ENCODE measurements around the gene CCRL2. TPM values are rescaled to one million over a fixed set of nuclear protein-coding genes. Genes with fewer than 3 reads are reported as not detected.

CCRL2 gene
- total and polyA plus RNA-seq, 9 of the 15 experiments (the other 6 are each of a cell fraction or from before 2014, with no cell fraction given) = 3.4 to 5.7 (median 4.0) TPM

DNA sequence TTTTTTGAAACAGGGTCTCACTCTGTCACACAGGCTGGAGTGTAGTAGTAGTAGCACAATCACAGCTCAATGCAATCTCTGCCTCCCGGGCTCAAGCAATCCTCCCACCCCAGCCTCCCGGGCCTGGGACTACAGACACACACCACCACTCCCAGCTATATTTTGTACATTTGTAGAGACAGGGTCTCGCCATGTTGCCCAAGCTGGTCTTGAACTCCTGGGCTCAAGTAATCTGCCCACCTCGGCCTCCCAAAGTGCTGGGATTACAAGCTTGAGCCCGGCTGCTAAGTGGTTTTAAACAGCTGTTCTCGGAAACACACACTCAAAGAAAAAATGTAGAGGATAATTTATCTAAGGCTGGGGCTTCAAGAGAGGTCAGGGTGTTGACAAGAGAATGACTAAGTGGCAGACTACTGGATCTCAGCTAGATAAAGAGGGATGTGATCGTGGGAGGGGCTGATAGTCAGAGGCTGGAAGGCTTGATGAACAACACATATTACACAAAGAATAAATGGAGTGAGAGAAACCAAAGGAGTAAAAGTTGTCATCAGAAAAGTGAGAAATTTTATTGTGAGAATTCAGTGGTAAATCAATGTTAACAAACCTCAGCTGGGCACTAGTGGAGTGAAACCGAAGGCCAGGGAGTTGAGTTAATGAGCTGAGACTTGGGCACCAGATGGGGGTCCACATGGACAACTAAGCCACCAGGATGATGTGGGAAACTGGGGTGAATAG lies 6.9 kb upstream of the CCRL2 start (continued):
- TF ChIP-seq BCOR (IDR thresholded peaks at IDR 0.05) = peak; percentile 87
- TF ChIP-seq FOXA1 (IDR thresholded peaks at IDR 0.05; ENCODE audit: borderline replicate concordance) = no peak
- TF ChIP-seq TARDBP (IDR thresholded peaks at IDR 0.05) = peak; percentile 69; the same call in 1 of the 2 replicates
- TF ChIP-seq, protein P1, sequence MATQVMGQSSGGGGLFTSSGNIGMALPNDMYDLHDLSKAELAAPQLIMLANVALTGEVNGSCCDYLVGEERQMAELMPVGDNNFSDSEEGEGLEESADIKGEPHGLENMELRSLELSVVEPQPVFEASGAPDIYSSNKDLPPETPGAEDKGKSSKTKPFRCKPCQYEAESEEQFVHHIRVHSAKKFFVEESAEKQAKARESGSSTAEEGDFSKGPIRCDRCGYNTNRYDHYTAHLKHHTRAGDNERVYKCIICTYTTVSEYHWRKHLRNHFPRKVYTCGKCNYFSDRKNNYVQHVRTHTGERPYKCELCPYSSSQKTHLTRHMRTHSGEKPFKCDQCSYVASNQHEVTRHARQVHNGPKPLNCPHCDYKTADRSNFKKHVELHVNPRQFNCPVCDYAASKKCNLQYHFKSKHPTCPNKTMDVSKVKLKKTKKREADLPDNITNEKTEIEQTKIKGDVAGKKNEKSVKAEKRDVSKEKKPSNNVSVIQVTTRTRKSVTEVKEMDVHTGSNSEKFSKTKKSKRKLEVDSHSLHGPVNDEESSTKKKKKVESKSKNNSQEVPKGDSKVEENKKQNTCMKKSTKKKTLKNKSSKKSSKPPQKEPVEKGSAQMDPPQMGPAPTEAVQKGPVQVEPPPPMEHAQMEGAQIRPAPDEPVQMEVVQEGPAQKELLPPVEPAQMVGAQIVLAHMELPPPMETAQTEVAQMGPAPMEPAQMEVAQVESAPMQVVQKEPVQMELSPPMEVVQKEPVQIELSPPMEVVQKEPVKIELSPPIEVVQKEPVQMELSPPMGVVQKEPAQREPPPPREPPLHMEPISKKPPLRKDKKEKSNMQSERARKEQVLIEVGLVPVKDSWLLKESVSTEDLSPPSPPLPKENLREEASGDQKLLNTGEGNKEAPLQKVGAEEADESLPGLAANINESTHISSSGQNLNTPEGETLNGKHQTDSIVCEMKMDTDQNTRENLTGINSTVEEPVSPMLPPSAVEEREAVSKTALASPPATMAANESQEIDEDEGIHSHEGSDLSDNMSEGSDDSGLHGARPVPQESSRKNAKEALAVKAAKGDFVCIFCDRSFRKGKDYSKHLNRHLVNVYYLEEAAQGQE (IDR thresholded peaks at IDR 0.05; ENCODE audit: borderline replicate concordance) = no peak
- TF ChIP-seq, protein P1 (CRISPR knock-in tag; IDR thresholded peaks at IDR 0.05; ENCODE audit: low read depth) = 0 out of 2 replicates have a peak, but pooled peaks have one; percentile 75
- TF ChIP-seq TCF7L2 (IDR thresholded peaks at IDR 0.05; ENCODE audit: low read depth, low read length) = no peak
- TF ChIP-seq TEAD2 (tag; IDR thresholded peaks at IDR 0.05) = no peak
- no peak for TF ChIP-seq NFXL1 (CRISPR knock-in tag; IDR thresholded peaks at IDR 0.05)
- TF ChIP-seq TRIM28 (IDR thresholded peaks at IDR 0.05) = no peak
- TF ChIP-seq, protein P2, sequence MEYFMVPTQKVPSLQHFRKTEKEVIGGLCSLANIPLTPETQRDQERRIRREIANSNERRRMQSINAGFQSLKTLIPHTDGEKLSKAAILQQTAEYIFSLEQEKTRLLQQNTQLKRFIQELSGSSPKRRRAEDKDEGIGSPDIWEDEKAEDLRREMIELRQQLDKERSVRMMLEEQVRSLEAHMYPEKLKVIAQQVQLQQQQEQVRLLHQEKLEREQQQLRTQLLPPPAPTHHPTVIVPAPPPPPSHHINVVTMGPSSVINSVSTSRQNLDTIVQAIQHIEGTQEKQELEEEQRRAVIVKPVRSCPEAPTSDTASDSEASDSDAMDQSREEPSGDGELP (CRISPR knock-in tag; IDR thresholded peaks at IDR 0.05; ENCODE audit: borderline replicate concordance) = peak; percentile 98
- TF ChIP-seq LARP7 (IDR thresholded peaks at IDR 0.05) = no peak
- TF ChIP-seq PHB2 (IDR thresholded peaks at IDR 0.05; ENCODE audit: low read depth) = no peak
- TF ChIP-seq ZNF146 (CRISPR knock-in tag; IDR thresholded peaks at IDR 0.05; ENCODE audit: unreplicated experiment) = no peak
- TF ChIP-seq, protein P3, sequence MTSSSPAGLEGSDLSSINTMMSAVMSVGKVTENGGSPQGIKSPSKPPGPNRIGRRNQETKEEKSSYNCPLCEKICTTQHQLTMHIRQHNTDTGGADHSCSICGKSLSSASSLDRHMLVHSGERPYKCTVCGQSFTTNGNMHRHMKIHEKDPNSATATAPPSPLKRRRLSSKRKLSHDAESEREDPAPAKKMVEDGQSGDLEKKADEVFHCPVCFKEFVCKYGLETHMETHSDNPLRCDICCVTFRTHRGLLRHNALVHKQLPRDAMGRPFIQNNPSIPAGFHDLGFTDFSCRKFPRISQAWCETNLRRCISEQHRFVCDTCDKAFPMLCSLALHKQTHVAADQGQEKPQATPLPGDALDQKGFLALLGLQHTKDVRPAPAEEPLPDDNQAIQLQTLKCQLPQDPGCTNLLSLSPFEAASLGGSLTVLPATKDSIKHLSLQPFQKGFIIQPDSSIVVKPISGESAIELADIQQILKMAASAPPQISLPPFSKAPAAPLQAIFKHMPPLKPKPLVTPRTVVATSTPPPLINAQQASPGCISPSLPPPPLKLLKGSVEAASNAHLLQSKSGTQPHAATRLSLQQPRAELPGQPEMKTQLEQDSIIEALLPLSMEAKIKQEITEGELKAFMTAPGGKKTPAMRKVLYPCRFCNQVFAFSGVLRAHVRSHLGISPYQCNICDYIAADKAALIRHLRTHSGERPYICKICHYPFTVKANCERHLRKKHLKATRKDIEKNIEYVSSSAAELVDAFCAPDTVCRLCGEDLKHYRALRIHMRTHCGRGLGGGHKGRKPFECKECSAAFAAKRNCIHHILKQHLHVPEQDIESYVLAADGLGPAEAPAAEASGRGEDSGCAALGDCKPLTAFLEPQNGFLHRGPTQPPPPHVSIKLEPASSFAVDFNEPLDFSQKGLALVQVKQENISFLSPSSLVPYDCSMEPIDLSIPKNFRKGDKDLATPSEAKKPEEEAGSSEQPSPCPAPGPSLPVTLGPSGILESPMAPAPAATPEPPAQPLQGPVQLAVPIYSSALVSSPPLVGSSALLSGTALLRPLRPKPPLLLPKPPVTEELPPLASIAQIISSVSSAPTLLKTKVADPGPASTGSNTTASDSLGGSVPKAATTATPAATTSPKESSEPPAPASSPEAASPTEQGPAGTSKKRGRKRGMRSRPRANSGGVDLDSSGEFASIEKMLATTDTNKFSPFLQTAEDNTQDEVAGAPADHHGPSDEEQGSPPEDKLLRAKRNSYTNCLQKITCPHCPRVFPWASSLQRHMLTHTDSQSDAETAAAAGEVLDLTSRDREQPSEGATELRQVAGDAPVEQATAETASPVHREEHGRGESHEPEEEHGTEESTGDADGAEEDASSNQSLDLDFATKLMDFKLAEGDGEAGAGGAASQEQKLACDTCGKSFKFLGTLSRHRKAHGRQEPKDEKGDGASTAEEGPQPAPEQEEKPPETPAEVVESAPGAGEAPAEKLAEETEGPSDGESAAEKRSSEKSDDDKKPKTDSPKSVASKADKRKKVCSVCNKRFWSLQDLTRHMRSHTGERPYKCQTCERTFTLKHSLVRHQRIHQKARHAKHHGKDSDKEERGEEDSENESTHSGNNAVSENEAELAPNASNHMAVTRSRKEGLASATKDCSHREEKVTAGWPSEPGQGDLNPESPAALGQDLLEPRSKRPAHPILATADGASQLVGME (CRISPR knock-in tag; IDR thresholded peaks at IDR 0.05) = no peak
- TF ChIP-seq GTF2F1 (IDR thresholded peaks at IDR 0.05; ENCODE audit: low read depth, low read length) = no peak
